Activated naive CD4-positive, alpha-beta T cell treated with anti-CD3 and anti-CD28 coated beads, Interleukin-2, amount 50 U/mL, for 72 hours (primary cell): Measurements from ENCODE around the gene APC2. TPM values are rescaled to one million over a fixed set of nuclear protein-coding genes. Genes with fewer than 3 reads are reported as not detected.

ENCODE experiments used
- ATAC-seq, 2 donors: fragments of 150-1000 bp; cut with Tn5 transposase; 2 replicates each; pipeline ENCODE4 v1.10.0; 2021; ENCODE audit warnings: mild to moderate bottlenecking in 2 of 2, moderate library complexity in 2 of 2
- DNase-seq, 2 donors: peaks; one replicate each; pipeline ENCODE4 v3.0.0; 2021 to 2022; ENCODE audit warnings: low spot score in 2 of 2
- H3K27ac Mint-ChIP-seq, 2 donors: one replicate each; pipeline ENCODE4 v1.8.0; 2022; ENCODE audit warnings: mild to moderate bottlenecking in 2 of 2, mixed read lengths in 2 of 2
- H3K36me3 Mint-ChIP-seq, 2 donors: one replicate each; pipeline ENCODE4 v1.8.0; 2022; ENCODE audit warnings: mixed read lengths in 2 of 2
- H3K9me3 Mint-ChIP-seq, 2 donors: one replicate each; pipeline ENCODE4 v1.8.0; 2022; ENCODE audit warnings: mixed read lengths in 2 of 2
- total RNA-seq, 2 donors: library from RNA; stranded (reverse); gene quantifications; one replicate each; pipeline ENCODE4 v1.2.3, GENCODE V29; 2022

Gene APC2
- total RNA-seq, 2 donors from 2014 or later: 0.09 to 0.14 TPM

DNA sequence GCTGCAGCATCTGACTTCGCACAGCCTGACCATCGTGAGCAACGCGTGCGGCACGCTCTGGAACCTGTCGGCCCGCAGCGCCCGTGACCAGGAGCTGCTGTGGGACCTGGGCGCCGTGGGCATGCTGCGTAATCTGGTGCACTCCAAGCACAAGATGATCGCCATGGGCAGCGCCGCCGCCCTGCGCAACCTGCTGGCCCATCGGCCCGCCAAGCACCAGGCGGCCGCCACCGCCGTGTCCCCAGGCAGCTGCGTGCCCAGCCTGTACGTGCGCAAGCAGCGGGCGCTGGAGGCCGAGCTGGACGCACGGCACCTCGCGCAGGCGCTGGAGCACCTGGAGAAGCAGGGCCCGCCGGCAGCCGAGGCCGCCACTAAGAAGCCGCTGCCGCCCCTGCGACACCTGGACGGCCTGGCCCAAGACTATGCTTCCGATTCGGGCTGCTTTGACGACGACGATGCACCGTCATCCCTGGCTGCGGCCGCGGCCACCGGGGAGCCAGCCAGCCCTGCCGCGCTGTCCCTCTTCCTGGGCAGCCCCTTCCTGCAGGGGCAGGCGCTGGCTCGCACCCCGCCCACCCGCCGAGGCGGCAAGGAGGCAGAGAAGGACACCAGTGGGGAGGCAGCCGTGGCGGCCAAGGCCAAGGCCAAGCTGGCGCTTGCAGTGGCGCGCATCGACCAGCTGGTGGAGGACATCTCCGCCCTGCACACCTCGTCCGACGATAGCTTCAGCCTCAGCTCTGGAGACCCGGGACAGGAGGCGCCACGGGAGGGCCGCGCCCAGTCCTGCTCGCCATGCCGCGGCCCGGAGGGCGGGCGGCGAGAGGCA is 15.5 kb downstream of the APC2 start:
- Mint-ChIP-seq H3K36me3 (no peaks in the 10 kb centered on the region), H3K27ac (no peak overlapping the region), H3K9me3 (no peaks in the 10 kb centered on the region)
- DNase-seq (no peak), ATAC-seq (peak; percentile 31 to 39)

DNA sequence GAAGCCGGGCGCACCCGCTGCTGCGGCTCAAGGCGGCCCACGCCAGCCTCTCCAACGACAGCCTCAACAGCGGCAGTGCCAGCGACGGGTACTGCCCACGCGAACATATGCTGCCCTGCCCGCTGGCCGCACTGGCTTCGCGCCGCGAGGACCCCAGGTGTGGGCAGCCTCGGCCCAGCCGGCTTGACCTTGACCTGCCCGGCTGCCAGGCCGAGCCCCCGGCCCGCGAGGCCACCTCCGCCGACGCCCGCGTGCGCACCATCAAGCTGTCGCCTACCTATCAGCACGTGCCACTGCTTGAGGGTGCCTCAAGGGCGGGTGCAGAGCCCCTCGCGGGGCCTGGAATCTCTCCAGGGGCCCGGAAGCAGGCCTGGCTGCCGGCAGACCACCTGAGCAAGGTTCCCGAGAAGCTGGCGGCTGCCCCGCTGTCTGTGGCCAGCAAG is 16.1 kb downstream of the APC2 start:
- Mint-ChIP-seq H3K9me3 (no peaks in the 10 kb centered on the region), H3K27ac (no peak overlapping the region), H3K36me3 (no peaks in the 10 kb centered on the region)
- DNase-seq (no peak), ATAC-seq (no peak)

DNA sequence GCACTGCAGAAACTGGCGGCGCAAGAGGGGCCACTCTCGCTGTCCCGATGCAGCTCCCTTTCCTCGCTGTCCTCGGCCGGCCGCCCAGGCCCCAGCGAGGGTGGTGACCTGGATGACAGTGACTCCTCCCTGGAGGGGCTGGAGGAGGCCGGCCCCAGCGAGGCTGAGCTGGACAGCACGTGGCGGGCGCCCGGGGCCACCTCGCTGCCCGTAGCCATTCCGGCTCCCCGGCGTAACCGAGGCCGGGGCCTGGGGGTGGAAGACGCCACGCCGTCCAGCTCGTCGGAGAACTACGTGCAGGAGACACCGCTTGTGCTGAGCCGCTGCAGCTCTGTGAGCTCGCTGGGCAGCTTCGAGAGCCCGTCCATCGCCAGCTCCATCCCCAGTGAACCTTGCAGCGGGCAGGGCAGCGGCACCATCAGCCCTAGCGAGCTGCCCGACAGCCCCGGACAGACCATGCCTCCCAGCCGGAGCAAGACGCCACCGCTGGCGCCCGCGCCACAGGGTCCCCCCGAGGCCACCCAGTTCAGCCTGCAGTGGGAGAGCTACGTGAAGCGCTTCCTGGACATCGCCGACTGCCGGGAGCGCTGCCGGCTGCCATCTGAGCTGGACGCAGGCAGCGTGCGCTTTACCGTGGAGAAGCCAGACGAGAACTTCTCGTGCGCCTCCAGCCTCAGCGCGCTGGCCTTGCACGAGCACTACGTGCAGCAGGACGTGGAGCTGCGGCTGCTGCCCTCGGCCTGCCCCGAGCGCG is 16.7 kb downstream of the APC2 start:
- H3K9me3 Mint-ChIP-seq: no peaks in the 10 kb centered on the region
- ATAC-seq (no peak), DNase-seq (peak in 1 of 2 donors; percentile 21)
- H3K27ac Mint-ChIP-seq: no peak overlapping the region
- H3K36me3 Mint-ChIP-seq: no peaks in the 10 kb centered on the region

DNA sequence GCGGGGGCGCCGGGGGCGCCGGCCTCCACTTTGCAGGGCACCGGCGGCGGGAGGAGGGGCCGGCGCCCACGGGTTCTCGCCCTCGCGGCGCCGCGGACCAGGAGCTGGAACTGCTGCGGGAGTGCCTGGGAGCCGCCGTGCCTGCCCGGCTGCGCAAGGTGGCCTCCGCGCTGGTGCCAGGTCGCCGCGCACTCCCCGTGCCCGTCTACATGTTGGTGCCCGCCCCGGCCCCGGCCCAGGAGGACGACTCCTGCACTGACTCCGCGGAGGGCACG is 17.2 kb downstream of the APC2 start:
- no peak for ATAC-seq
- Mint-ChIP-seq H3K27ac (no peak overlapping the region), H3K36me3 (no peaks in the 10 kb centered on the region), H3K9me3 (no peaks in the 10 kb centered on the region)
- no peak for DNase-seq

DNA sequence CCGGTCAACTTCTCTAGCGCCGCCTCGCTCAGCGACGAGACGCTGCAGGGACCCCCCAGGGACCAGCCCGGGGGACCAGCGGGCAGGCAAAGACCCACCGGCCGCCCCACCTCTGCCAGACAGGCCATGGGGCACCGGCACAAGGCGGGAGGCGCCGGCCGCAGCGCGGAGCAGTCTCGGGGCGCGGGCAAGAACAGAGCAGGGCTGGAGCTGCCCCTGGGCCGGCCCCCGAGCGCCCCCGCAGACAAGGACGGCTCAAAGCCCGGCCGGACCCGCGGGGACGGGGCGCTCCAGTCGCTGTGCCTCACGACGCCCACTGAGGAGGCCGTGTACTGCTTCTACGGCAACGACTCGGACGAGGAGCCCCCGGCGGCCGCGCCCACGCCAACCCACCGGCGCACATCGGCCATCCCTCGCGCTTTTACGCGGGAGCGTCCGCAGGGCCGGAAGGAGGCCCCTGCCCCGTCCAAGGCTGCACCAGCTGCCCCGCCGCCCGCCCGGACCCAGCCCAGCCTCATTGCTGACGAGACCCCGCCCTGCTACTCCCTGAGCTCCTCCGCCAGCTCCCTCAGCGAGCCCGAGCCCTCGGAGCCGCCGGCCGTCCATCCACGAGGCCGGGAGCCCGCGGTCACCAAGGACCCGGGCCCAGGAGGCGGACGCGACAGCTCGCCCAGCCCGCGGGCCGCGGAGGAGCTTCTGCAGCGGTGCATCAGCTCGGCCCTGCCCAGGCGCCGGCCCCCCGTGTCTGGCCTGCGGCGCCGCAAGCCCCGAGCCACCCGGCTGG is 17.8 kb downstream of the APC2 start:
- ATAC-seq (no peak), DNase-seq (peak in 1 of 2 donors; percentile 14)
- H3K36me3 Mint-ChIP-seq: no peaks in the 10 kb centered on the region
- H3K9me3 Mint-ChIP-seq: no peaks in the 10 kb centered on the region
- H3K27ac Mint-ChIP-seq: no peak overlapping the region

DNA sequence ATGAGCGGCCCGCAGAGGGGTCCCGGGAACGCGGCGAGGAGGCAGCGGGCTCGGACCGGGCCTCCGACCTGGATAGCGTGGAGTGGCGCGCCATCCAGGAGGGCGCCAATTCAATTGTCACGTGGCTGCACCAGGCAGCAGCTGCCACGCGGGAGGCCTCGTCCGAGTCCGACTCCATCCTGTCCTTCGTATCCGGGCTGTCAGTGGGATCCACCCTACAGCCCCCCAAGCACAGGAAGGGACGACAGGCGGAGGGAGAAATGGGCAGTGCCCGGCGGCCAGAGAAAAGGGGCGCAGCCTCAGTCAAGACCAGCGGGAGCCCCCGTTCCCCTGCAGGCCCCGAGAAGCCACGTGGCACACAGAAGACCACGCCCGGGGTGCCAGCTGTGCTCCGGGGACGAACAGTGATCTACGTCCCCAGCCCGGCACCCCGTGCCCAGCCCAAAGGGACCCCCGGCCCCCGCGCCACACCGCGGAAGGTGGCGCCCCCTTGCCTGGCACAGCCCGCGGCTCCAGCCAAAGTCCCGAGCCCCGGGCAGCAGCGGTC is 18.4 kb downstream of the APC2 start:
- Mint-ChIP-seq H3K27ac (no peak overlapping the region), H3K9me3 (no peaks in the 10 kb centered on the region), H3K36me3 (no peaks in the 10 kb centered on the region)
- no peak for ATAC-seq
- DNase-seq: no peak

DNA sequence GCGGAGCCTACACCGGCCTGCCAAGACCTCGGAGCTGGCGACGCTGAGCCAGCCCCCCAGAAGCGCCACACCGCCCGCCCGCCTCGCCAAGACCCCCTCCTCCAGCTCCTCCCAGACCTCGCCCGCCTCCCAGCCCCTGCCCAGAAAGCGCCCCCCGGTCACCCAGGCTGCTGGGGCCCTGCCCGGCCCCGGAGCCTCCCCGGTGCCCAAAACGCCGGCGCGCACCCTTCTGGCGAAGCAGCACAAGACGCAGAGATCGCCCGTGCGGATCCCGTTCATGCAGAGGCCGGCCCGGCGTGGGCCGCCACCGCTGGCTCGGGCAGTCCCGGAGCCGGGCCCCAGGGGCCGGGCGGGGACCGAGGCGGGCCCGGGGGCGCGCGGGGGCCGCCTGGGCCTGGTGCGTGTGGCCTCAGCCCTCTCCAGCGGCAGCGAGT is 18.9 kb downstream of the APC2 start:
- Mint-ChIP-seq H3K9me3 (no peaks in the 10 kb centered on the region), H3K36me3 (no peaks in the 10 kb centered on the region), H3K27ac (no peak overlapping the region)
- DNase-seq (peak in 1 of 2 donors; percentile 62), ATAC-seq (peak in 1 of 2 donors; percentile 36)

DNA sequence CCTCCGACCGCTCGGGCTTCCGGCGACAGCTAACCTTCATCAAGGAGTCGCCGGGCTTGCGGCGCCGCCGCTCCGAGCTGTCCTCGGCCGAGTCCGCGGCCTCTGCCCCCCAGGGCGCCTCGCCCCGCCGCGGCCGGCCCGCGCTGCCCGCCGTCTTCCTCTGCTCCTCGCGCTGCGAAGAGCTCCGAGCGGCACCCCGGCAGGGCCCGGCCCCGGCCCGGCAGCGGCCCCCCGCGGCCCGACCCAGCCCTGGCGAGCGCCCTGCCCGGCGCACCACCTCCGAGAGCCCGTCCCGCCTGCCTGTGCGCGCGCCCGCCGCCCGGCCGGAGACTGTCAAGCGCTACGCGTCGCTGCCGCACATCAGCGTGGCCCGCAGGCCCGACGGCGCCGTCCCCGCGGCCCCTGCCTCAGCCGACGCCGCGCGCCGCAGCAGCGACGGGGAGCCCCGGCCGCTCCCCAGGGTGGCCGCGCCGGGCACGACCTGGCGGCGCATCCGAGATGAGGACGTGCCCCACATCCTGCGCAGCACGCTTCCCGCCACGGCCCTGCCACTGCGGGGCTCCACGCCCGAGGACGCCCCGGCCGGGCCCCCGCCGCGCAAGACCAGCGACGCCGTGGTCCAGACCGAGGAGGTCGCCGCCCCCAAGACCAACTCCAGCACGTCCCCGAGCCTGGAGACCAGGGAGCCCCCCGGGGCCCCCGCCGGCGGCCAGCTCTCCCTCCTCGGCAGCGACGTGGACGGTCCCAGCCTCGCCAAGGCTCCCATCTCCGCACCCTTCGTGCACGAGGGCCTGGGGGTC is 19.5 kb downstream of the APC2 start:
- ATAC-seq: peak in 1 of 2 donors; percentile 34
- H3K9me3 Mint-ChIP-seq: no peaks in the 10 kb centered on the region
- DNase-seq: no peak
- no peaks in the 10 kb centered on the region for H3K36me3 Mint-ChIP-seq
- no peak overlapping the region for H3K27ac Mint-ChIP-seq

DNA sequence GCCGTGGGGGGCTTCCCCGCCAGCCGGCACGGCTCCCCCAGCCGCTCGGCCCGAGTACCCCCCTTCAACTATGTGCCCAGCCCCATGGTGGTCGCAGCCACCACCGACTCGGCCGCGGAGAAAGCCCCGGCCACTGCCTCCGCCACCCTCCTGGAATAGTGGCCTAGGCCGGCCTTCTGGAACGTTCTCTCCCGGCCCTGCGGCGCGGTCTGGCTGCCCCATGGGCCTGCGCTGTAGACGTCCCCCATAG is 20.1 kb downstream of the APC2 start:
- no peaks in the 10 kb centered on the region for H3K9me3 Mint-ChIP-seq
- DNase-seq (no peak), ATAC-seq (no peak)
- H3K36me3 Mint-ChIP-seq: no peaks in the 10 kb centered on the region
- H3K27ac Mint-ChIP-seq: no peak overlapping the region

DNA sequence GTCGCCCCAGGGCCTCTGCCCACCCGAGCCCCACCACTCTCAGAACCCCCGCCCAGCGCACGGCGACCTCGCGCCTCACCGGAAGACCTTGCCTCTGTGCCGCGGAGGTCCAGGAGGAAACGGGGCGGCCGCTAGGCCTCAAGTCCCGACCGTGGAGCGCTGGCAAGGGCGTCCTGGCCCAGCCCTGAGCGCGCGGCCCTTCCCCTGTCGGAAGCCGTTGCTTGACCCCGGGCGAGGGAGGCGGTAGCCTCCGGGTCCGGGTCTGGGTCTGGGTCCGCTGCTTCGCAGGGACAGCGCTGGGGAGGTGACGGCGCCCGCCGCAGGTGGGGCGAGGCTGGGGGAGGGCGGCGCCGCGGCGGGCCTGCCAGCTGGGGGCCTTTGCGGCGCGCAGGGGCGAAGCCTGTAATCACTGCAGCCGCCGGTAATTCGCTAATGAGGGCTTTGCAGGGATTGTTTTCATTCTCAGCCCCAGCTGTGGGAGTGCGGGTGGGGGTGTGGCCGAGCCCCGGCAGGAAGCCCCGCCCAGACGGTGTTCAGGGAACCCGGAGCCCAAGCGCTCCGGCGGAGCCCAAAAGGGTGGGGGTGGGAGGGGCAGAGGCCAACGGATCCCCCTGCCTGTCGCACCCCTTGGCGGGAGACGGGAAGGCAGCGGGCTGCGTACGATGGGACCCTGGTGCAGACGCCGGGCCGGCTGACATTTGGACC is 20.5 kb downstream of the APC2 start:
- DNase-seq (peak in 1 of 2 donors; percentile 67), ATAC-seq (peak; percentile 43 to 68)
- Mint-ChIP-seq H3K9me3 (no peaks in the 10 kb centered on the region), H3K36me3 (no peaks in the 10 kb centered on the region), H3K27ac (no peak overlapping the region)

DNA sequence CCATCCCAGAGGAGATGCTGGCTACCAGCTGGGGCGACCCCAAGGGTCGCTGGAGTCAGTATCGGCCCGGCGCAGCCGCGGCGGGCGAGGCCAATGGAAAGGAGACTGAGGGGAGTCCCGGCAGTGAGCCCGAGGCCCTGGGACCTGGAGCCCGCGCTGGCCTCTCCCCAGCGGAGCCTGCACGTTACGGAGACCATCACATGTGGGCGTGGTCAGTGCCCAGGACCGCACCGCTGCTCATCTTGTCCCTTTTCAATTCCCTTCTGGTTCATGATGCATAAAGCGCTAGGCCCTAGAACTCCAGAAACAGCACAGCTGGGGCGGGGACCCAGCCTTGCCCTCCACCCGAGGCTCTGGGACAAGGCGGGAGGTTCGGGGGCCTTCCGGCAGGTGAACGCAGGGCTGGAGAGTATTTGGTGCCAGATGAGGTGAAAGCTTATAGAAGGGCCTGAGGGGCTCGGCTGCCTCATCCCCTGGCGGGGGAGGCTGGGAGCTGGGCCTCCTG is 21.1 kb downstream of the APC2 start:
- DNase-seq: no peak

DNA sequence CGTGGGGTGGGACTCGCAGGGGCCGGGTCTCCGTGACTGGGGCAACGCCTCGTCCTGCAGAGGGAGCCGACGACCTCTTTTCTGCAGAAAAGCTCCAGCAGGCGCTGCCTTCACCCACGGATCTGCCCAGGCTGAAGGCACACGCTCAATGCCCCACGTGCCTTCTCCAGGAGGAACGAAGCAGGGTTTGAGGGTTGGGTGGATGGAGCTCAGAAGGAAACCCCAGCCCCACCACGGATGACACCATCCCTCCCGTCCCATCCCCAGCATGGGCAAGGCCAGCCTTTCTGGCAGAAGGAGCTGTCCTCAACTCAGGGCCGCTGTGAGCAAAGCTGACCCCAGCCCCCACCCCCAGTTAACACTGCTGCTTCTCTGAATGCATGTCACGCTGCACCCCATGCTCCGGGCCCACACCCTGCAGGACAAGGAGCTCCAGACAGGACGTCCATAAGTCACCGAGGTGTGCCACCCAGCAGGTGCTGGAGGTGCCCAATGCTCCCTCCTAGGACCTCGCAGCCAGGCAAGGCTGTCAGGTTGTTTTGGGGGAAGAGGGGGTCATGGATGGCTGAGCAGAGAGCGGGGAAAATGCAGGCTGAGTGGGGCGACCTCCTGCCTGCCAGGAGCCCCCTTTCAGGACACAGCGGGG is 21.7 kb downstream of the APC2 start:
- Mint-ChIP-seq H3K36me3 (no peaks in the 10 kb centered on the region), H3K9me3 (no peaks in the 10 kb centered on the region), H3K27ac (no peak overlapping the region)
- no peak for DNase-seq
- ATAC-seq: no peak

More for the DNA sequence above, 21.1 kb downstream of the APC2 start:
- Mint-ChIP-seq H3K9me3 (no peaks in the 10 kb centered on the region), H3K27ac (no peak overlapping the region), H3K36me3 (no peaks in the 10 kb centered on the region)
- ATAC-seq: peak; percentile 41 to 44

DNA sequence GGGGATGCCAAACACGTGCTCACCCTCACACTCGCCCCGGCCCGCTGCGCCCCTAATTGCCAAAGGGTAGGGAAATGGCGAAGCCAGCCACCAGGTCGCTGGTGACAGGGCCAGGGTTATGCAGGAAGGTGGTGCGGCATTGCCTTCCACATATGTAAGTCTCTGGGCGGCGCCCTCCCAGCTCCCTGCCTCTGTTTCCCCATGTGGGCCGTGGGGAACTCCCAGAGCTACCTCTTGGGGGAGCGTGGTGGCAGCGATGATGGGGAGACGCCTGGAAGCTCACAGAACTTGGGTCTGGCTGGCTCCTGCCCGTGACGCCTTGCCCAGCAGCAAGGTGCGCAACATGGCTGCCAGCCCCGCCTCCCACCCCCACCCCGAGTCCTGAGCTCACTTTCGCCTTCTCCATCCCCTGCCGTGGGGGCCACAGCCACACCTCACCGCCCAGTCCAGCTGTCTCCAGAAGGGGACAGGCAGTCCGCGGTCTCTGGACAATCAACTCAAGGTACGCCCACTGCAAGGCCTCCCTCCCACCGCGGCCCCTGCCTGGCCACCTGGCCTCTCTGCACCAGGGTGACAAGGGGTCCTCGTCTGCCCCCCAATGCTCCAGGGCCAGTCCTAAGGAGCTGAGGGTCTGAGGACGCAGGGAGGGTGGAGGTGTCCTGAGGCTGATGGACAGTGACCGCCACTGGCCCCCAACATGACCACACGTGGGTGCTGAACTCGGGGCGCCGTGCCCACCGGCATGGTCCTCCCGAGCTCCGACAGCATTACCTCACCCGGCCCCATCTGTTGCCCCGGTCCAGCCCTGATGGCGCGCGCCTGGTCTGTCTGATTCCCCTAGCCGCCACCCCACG is 22.5 kb downstream of the APC2 start:
- H3K27ac Mint-ChIP-seq: no peak overlapping the region
- no peaks in the 10 kb centered on the region for H3K9me3 Mint-ChIP-seq
- no peaks in the 10 kb centered on the region for H3K36me3 Mint-ChIP-seq
- no peak for DNase-seq
- no peak for ATAC-seq

DNA sequence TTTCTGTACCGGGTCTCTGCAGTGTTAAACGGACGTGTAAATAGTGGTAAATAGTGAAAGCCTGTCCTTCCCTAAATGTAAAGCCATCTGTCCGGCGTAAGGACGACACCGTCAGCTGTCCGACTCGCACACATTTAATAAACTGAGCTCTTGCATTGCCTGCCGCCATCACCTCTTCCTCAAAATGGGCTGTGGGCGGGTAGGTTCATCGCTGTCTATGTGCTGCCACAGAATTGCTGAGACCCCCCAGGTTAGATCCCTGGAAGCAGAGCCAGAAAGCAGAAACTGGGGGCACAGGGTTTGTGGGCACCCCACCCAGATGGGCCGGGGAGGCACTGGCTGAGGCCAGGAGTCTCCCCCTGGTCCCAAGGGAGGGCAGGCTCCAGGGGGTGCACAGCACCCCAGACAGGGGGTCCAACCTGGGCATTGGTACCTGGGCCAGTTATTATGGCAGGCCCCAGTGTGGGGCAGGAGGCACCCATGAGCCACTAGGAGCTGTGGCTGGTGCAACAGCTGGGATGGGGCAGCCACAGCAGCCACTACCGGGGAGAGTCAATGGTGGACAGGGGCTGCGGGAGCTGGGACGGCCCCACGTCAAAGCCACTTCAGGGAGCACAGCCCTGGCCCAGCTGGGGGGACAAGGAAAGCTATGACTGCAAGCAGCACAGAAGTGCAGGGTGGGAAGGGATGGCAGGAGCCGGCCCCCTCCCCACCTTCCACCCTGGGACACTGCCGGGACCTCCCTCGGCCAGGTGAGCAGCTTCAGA is 23.3 kb downstream of the APC2 start:
- DNase-seq (no peak), ATAC-seq (no peak)
- Mint-ChIP-seq H3K9me3 (no peaks in the 10 kb centered on the region), H3K36me3 (no peaks in the 10 kb centered on the region), H3K27ac (no peak overlapping the region)
